OCI-LY7 (cell line): ENCODE measurements around the gene POLR2I. TPM values are rescaled to one million over a fixed set of nuclear protein-coding genes. Genes with fewer than 3 reads are reported as not detected.

Source experiments
- BruUV-seq: library from RNA; stranded (reverse); fragments of 400-500 nt; replicated peaks from 2 replicates; lab custom pipeline; 2021; lab: Mats Ljungman, UMichigan
- CTCF ChIA-PET: fragments of 300-600 bp; sonication (Branson Sonifier 250); formaldehyde crosslinking; loops from one replicate; lab custom pipeline; 2022; ENCODE audit warnings: antibody characterized with exemption; ENCODE audit not compliant: unreplicated experiment; lab: Charles Lee
- POLR2A ChIA-PET: fragments of 300-600 bp; sonication (Branson Sonifier 250); formaldehyde crosslinking; loops from one replicate; lab custom pipeline; 2022; ENCODE audit warnings: antibody characterized with exemption; lab: Charles Lee
- DNase-seq: peaks from one replicate; pipeline ENCODE4 v3.0.0-alpha.2; 2015; ENCODE audit warnings: low spot score
- H2AFZ ChIP-seq: fragments of 200-600 bp; sonication (generic), shearing (Covaris generic); 2 replicates; pipeline ENCODE4 v1.6.1; 2014; ENCODE audit warnings: mild to moderate bottlenecking, antibody characterized with exemption, low read length, moderate library complexity
- H3K27ac ChIP-seq: fragments of 200-600 bp; sonication (generic); 2 replicates; pipeline ENCODE4 v1.5.1; 2014; ENCODE audit warnings: mixed run types, low read depth, mild to moderate bottlenecking, moderate library complexity, low read length, inconsistent platforms; ENCODE audit not compliant: poor library complexity, severe bottlenecking
- H3K36me3 ChIP-seq: fragments of 200-600 bp; sonication (generic); 2 replicates; pipeline ENCODE4 v1.6.1; 2014; ENCODE audit warnings: mild to moderate bottlenecking, antibody characterized with exemption, low read length, moderate library complexity, mixed read lengths; ENCODE audit not compliant: insufficient read depth
- H3K4me1 ChIP-seq: fragments of 200-600 bp; sonication (generic); 2 replicates; pipeline ENCODE4 v1.5.1; 2014; ENCODE audit warnings: mild to moderate bottlenecking, low read length; ENCODE audit not compliant: insufficient read depth, poor library complexity, severe bottlenecking
- H3K4me2 ChIP-seq: fragments of 200-600 bp; sonication (generic); 2 replicates; pipeline ENCODE4 v1.6.1; 2014; ENCODE audit warnings: mild to moderate bottlenecking, low read length
- H3K4me3 ChIP-seq: fragments of 200-600 bp; sonication (generic); 2 replicates; pipeline ENCODE4 v1.5.1; 2014; ENCODE audit warnings: mild to moderate bottlenecking, low read depth, low read length; ENCODE audit not compliant: poor library complexity, severe bottlenecking
- H3K79me2 ChIP-seq: fragments of 200-600 bp; sonication (generic); 2 replicates; pipeline ENCODE4 v1.6.1; 2016; ENCODE audit warnings: low read depth, mild to moderate bottlenecking, low read length, moderate library complexity, mixed read lengths; ENCODE audit not compliant: insufficient read depth
- H3K9me2 ChIP-seq: fragments of 200-600 bp; sonication (generic); 2 replicates; pipeline ENCODE4 v1.6.1; 2016; ENCODE audit warnings: mild to moderate bottlenecking, low read length, mixed read lengths; ENCODE audit not compliant: insufficient read depth
- H3K9me3 ChIP-seq: fragments of 200-600 bp; sonication (generic); 2 replicates; pipeline ENCODE4 v1.6.1; 2014; ENCODE audit warnings: mild to moderate bottlenecking, mixed run types, low read length, mixed read lengths
- H4K20me1 ChIP-seq: fragments of 200-600 bp; sonication (generic); 2 replicates; pipeline ENCODE4 v1.6.1; 2014; ENCODE audit warnings: mild to moderate bottlenecking, antibody characterized with exemption, low read length, moderate library complexity, mixed read lengths; ENCODE audit not compliant: insufficient read depth
- CTCF ChIP-seq: fragments of 200-600 bp; sonication (generic); conservative IDR thresholded peaks from 2 replicates; pipeline ENCODE4 v1.5.1; 2014; ENCODE audit warnings: mild to moderate bottlenecking, antibody characterized with exemption, low read length, moderate library complexity, mixed read lengths
- EZH2phosphoT487 ChIP-seq: fragments of 200-600 bp; sonication (generic); IDR thresholded peaks from 2 replicates; pipeline ENCODE4 v1.6.1; 2018; ENCODE audit warnings: low read depth, borderline replicate concordance, mild to moderate bottlenecking, mixed run types, antibody characterized with exemption, low read length, moderate library complexity, mixed read lengths
- intact Hi-C: fragments of 100-400 bp; cut with micrococcal nuclease; formaldehyde crosslinking; loops from one replicate; pipeline ENCODE4 v1.10.0; 2022; ENCODE audit not compliant: unreplicated experiment
- total RNA-seq, 2 experiments: library from RNA; depleted of rRNA in 1 of 2; stranded (reverse); fragments of >200 nt in 1 of 2; shearing (Covaris generic) in 1 of 2; gene quantifications; 2 replicates each; pipeline ENCODE4 v1.2.3, GENCODE V29; 2014 to 2022

The POLR2I gene
- total RNA-seq, 2 experiments from 2014 or later: 78.6 to 151 TPM

GRCh38 chr19:36067681-36068080 lies 47.0 kb downstream of the POLR2I start:
- ChIA-PET CTCF (no interaction called here), POLR2A (no interaction called here)
- H3K27ac ChIP-seq: no peak overlapping the region
- no peaks in the 10 kb centered on the region for H4K20me1 ChIP-seq
- intact Hi-C loops: no loop called here
- H3K9me3 ChIP-seq: no peaks in the 10 kb centered on the region
- no peaks in the 10 kb centered on the region for H3K79me2 ChIP-seq
- TF ChIP-seq EZH2phosphoT487 (no peak), CTCF (no peak)
- no peaks in the 10 kb centered on the region for H3K9me2 ChIP-seq
- H3K4me2 ChIP-seq: no peak overlapping the region
- no peak overlapping the region for H2AFZ ChIP-seq
- H3K36me3 ChIP-seq: peaks cover 88% of the 10 kb centered on the region
- no peak for DNase-seq
- no peaks in the 10 kb centered on the region for H3K4me1 ChIP-seq
- no peak overlapping the region for H3K4me3 ChIP-seq
- BruUV-seq: no TSS peak

- DNase-seq: no peak
- H3K4me2 ChIP-seq: no peak overlapping the region
- H3K9me3 ChIP-seq: no peaks in the 10 kb centered on the region
- H3K79me2 ChIP-seq: no peaks in the 10 kb centered on the region
- H3K4me3 ChIP-seq: no peak overlapping the region
- no TSS peak for BruUV-seq
- ChIA-PET CTCF (no interaction called here), POLR2A (no interaction called here)
- peaks cover 88% of the 10 kb centered on the region for H3K36me3 ChIP-seq
- no peaks in the 10 kb centered on the region; the same call in 1 of the 2 replicates for H4K20me1 ChIP-seq
- H2AFZ ChIP-seq: no peak overlapping the region
- intact Hi-C loops: no loop called here
- no peaks in the 10 kb centered on the region for H3K9me2 ChIP-seq
- H3K4me1 ChIP-seq: no peaks in the 10 kb centered on the region
- H3K27ac ChIP-seq: no peak overlapping the region
- TF ChIP-seq EZH2phosphoT487 (no peak), CTCF (no peak)
Measured at GRCh38 chr19:36064826-36065225, 49.8 kb downstream of the POLR2I start.

Other genes starting within 250 kb of the POLR2I start
- gene APLP1, start 246.3 kb downstream of the POLR2I start, total RNA-seq (2014; rRNA removed; shearing (Covaris generic)): 0.13 TPM in 1 of 2 replicates, not detected in the other
- gene APLP1, start 246.3 kb downstream of the POLR2I start, total RNA-seq (2022): 0.70 and 1.2 TPM in 2 replicates
- gene NFKBID, start 214.3 kb downstream of the POLR2I start, total RNA-seq (2014; rRNA removed; shearing (Covaris generic)): 48.6 and 57.4 TPM in 2 replicates
- 40.5 and 42.6 TPM in 2 replicates for gene NFKBID, start 214.3 kb downstream of the POLR2I start, total RNA-seq (2022)
- gene HCST, start 212.3 kb downstream of the POLR2I start, total RNA-seq (2014; rRNA removed; shearing (Covaris generic)): 8.1 and 15.0 TPM in 2 replicates
- gene HCST, start 212.3 kb downstream of the POLR2I start, total RNA-seq (2022): 25.2 and 36.0 TPM in 2 replicates
- not detected in 2 replicates for gene TYROBP, start 206.6 kb downstream of the POLR2I start, total RNA-seq (2014; rRNA removed; shearing (Covaris generic))
- not detected in 2 replicates for gene TYROBP, start 206.6 kb downstream of the POLR2I start, total RNA-seq (2022)
- gene LRFN3, start 178.5 kb downstream of the POLR2I start, total RNA-seq (2014; rRNA removed; shearing (Covaris generic)): 2.8 and 3.1 TPM in 2 replicates
- 3.4 and 6.0 TPM in 2 replicates for gene LRFN3, start 178.5 kb downstream of the POLR2I start, total RNA-seq (2022)
- gene SDHAF1, start 119.7 kb downstream of the POLR2I start, total RNA-seq (2014; rRNA removed; shearing (Covaris generic)): 52.6 and 60.9 TPM in 2 replicates
- gene SDHAF1, start 119.7 kb downstream of the POLR2I start, total RNA-seq (2022): 24.2 and 26.1 TPM in 2 replicates
- gene SYNE4, start 106.1 kb downstream of the POLR2I start, total RNA-seq (2014; rRNA removed; shearing (Covaris generic)): 0.26 and 2.7 TPM in 2 replicates
- gene SYNE4, start 106.1 kb downstream of the POLR2I start, total RNA-seq (2022): 3.1 and 4.5 TPM in 2 replicates
- 19.5 and 29.0 TPM in 2 replicates for gene ALKBH6, start 100.7 kb downstream of the POLR2I start, total RNA-seq (2014; rRNA removed; shearing (Covaris generic))
- gene ALKBH6, start 100.7 kb downstream of the POLR2I start, total RNA-seq (2022): 28.7 and 38.2 TPM in 2 replicates
- 0.66 TPM in 1 of 2 replicates, not detected in the other for gene CLIP3, start 82.0 kb downstream of the POLR2I start, total RNA-seq (2014; rRNA removed; shearing (Covaris generic))
- gene CLIP3, start 82.0 kb downstream of the POLR2I start, total RNA-seq (2022): 2.4 and 2.6 TPM in 2 replicates
- gene THAP8, start 60.6 kb downstream of the POLR2I start, total RNA-seq (2014; rRNA removed; shearing (Covaris generic)): 4.9 and 7.3 TPM in 2 replicates
- gene THAP8, start 60.6 kb downstream of the POLR2I start, total RNA-seq (2022): 7.3 and 7.5 TPM in 2 replicates
- gene WDR62, start 60.0 kb downstream of the POLR2I start, total RNA-seq (2014; rRNA removed; shearing (Covaris generic)): 39.0 and 44.5 TPM in 2 replicates
- 60.2 and 65.4 TPM in 2 replicates for gene WDR62, start 60.0 kb downstream of the POLR2I start, total RNA-seq (2022)
- gene OVOL3, start 3.7 kb downstream of the POLR2I start, total RNA-seq (2014; rRNA removed; shearing (Covaris generic)): not detected in 2 replicates
- not detected in 2 replicates for gene OVOL3, start 3.7 kb downstream of the POLR2I start, total RNA-seq (2022)
- gene TBCB, start 593 bp upstream of the POLR2I start, total RNA-seq (2014; rRNA removed; shearing (Covaris generic)): 198 and 200 TPM in 2 replicates
- 133 and 136 TPM in 2 replicates for gene TBCB, start 593 bp upstream of the POLR2I start, total RNA-seq (2022)
- 125 and 166 TPM in 2 replicates for gene CAPNS1, start 25.2 kb upstream of the POLR2I start, total RNA-seq (2014; rRNA removed; shearing (Covaris generic))
- gene CAPNS1, start 25.2 kb upstream of the POLR2I start, total RNA-seq (2022): 337 and 339 TPM in 2 replicates
- not detected in 2 replicates for gene COX7A1, start 37.6 kb upstream of the POLR2I start, total RNA-seq (2014; rRNA removed; shearing (Covaris generic))
- gene COX7A1, start 37.6 kb upstream of the POLR2I start, total RNA-seq (2022): not detected in 2 replicates
- 2.1 and 2.8 TPM in 2 replicates for gene ZNF565, start 99.8 kb upstream of the POLR2I start, total RNA-seq (2014; rRNA removed; shearing (Covaris generic))
- gene ZNF565, start 99.8 kb upstream of the POLR2I start, total RNA-seq (2022): 3.2 and 4.0 TPM in 2 replicates
- gene ZNF146, start 100.2 kb upstream of the POLR2I start, total RNA-seq (2014; rRNA removed; shearing (Covaris generic)): 67.4 and 69.4 TPM in 2 replicates
- 85.1 and 86.3 TPM in 2 replicates for gene ZNF146, start 100.2 kb upstream of the POLR2I start, total RNA-seq (2022)